GM12892 (cell line): Measurements from ENCODE around the gene CACNA1F.
A peak's percentile ranks its signal among the peaks of the same experiment; 100 is the strongest.

Experiments
- DNase-seq: peaks from one replicate; pipeline ENCODE4 v3.0.0; 2011; ENCODE audit not compliant: insufficient read length
- FAIRE-seq: peaks from 2 replicates; lab custom pipeline; 2011; peaks lifted over from hg19 to GRCh38; lab: Jason Lieb, UNC
- POLR2A ChIP-seq: IDR thresholded peaks from 2 replicates; pipeline ENCODE4 v1.6.1; 2011; ENCODE audit warnings: low read depth, low read length, control low read depth
- POLR2AphosphoS5 ChIP-seq: IDR thresholded peaks from 2 replicates; pipeline ENCODE4 v1.6.1; 2011; ENCODE audit warnings: low read depth, low read length, control low read depth
- TAF1 ChIP-seq: IDR thresholded peaks from 2 replicates; pipeline ENCODE4 v1.6.1; 2011; ENCODE audit warnings: low read depth, mild to moderate bottlenecking, control low read depth, low read length, borderline replicate concordance

Gene CACNA1F

DNA sequence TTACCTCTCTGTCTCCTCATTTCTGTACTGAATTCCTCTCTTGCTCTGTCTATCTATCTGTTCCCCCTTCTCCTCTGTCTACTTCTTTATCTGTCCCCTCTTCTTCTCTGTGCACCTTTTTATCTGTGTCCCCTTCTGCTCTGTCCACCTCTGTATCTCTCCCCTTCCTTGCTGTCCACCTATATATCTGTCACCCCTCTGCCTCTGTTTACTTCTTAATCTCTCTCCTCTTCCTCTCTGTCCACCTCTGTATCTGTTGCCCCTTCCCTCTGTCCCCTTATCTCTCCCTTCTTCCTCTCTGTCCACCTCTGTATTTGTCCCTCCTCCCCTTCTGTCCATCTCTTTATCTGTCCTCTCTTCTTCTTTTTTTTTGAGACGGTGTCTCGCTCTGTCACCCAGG lies 11.1 kb upstream of the CACNA1F start:
- FAIRE-seq, result no peak

DNA sequence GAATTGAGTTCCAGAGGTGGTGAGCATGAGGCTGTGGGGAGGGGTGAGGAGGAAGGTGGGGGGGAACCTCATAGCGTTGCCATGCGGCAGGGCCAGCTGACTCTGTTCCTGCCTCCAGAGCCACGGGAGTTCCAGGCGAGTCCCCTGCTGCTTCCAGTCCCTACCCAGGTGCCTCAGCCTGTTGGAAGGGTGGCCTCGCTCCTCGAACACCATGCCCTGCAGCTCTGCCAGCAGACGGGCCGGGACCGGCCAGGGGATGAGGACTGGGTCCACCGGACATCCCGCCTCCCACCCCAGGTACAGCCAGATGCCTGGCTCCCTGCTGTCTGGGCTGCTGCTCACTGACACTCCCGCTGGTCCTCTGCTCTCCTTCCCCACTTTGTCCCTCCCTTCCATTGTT lies 10.0 kb upstream of the CACNA1F start:
- TF ChIP-seq POLR2AphosphoS5 (no peak), POLR2A (no peak), TAF1 (no peak)
- DNase-seq, result no peak
- FAIRE-seq, result no peak

More for the DNA sequence above, 11.1 kb upstream of the CACNA1F start:
- TF ChIP-seq POLR2A, result no peak
- no peak for TF ChIP-seq TAF1
- no peak for TF ChIP-seq POLR2AphosphoS5
- DNase-seq, result no peak

DNA sequence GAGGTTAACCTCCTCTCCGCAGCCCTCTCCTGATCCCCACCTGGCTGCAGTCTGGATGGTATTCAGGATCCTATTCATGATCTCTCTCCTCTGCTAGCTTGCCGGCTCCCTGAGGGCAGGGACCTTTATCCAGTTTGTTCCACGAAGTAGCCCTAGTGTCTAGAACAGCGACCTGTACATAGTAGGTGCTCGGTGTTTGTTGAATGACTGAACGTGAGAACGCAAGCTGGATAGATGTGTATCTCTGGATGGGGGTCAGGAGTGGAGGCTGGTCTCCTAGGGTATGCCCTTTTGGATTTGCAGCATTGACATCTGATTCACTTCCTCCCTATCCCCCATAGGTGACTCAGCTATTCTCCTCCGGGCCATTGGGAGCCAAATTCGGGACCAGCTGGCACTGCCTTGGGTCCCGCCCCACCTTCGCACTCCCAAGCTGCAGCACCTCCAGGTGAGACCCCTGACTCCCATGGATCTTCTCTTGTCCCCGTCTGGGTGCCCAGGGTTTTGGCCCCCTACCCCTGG lies 9.5 kb upstream of the CACNA1F start:
- TF ChIP-seq POLR2AphosphoS5, result no peak
- no peak for TF ChIP-seq POLR2A
- no peak for TF ChIP-seq TAF1
- DNase-seq, result no peak

DNA sequence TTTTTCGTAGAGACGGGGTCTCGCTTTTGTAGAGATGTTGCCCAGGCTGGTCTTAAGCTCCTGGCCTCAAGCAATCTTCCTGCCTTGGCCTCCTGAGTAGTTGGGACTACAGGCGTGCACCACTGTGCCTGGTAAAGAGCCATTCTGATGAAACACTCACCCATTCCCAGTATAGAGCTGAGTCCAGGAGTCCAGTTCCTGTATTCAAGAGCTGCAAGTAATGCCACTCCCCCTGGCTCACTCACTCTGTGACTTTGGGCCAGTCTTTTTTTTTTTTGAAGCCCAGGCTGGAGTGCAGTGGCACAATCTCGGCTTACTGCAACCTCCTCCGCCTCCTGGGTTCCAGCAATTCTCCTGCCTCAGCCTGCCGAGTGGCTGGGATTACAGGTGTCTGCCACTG lies 5.6 kb upstream of the CACNA1F start:
- FAIRE-seq, result no peak
- no peak for TF ChIP-seq POLR2A
- no peak for TF ChIP-seq POLR2AphosphoS5
- no peak for DNase-seq

More for the DNA sequence above, 9.5 kb upstream of the CACNA1F start:
- FAIRE-seq, result no peak

DNA sequence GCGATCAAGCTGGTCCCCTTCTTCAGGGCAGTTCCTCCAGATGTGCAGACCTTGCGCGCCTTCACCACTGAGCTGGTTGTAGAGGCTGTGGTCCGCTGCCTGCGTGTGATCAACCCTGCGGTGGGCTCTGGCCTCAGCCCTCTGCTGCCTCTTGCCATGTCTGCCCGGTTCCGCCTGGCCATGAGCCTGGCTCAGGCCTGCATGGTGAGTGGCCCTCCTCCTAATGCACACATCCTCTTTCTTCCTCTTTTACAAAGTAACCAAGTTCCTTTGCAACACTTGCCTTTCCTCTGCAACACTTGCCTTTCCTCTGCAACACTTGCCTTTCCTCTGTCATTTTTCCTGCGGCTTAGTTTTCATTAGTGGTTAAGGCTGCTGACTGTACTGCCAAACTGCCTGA lies 3.9 kb upstream of the CACNA1F start:
- TF ChIP-seq POLR2AphosphoS5 (no peak), POLR2A (no peak), TAF1 (no peak)
- DNase-seq (no peak), FAIRE-seq (peak; percentile 17)

DNA sequence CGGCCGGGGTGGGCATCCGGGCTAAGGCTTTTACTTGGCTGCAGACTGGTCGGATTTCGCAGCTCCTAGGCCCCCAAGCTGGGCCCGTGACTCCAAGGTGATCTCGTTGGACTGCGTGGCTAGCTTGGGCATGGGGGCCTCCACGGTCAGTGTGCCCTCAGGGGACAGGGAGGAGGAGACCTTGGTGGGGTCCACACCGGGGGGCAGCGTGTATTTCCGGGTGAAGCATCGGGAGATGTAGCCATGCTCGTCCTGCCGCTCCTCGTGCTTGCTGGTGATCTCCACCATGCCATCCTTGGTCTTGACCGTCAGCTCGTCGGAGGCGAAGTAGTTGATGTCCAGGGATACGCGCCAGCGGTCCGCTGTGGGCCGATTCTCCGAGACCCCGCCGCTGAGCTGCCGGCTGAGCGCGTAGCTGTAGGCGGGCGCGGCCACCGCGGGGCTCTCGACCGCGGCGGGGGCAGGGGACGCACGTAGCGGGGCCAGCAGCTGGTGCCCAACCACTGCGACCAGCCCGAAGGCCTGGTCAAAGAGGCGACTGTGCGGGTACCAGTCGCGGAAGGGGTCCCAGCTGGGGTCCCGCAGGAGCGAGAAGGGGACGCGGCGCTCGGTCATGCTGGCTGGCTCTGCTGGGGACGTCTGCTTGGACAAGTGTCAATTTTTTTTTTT lies 881 bp upstream of the CACNA1F start:
- no peak for FAIRE-seq
- no peak for DNase-seq
- TF ChIP-seq POLR2AphosphoS5, result no peak
- no peak for TF ChIP-seq TAF1
- TF ChIP-seq POLR2A, result no peak

DNA sequence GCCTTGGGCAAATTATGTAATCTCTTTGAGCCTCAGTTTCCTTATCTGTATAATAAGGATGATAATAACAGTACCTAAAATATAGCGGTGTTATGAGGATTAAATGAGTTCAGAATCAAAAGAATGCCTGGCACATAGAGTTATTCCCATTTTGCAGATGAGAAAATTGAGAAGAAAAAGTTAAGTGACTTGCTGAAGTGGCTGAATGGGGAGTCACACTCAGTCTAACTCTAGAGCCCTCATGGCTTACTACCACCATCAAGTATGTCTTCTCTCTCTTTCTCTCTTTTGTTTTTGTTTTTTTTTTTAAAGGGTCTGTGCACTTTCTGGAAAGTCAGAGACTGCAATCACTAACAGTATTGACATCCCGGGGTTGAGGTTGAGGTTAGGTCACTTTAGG lies 615 bp downstream of the CACNA1F start:
- FAIRE-seq (no peak), DNase-seq (no peak)
- no peak for TF ChIP-seq TAF1
- no peak for TF ChIP-seq POLR2A
- no peak for TF ChIP-seq POLR2AphosphoS5

DNA sequence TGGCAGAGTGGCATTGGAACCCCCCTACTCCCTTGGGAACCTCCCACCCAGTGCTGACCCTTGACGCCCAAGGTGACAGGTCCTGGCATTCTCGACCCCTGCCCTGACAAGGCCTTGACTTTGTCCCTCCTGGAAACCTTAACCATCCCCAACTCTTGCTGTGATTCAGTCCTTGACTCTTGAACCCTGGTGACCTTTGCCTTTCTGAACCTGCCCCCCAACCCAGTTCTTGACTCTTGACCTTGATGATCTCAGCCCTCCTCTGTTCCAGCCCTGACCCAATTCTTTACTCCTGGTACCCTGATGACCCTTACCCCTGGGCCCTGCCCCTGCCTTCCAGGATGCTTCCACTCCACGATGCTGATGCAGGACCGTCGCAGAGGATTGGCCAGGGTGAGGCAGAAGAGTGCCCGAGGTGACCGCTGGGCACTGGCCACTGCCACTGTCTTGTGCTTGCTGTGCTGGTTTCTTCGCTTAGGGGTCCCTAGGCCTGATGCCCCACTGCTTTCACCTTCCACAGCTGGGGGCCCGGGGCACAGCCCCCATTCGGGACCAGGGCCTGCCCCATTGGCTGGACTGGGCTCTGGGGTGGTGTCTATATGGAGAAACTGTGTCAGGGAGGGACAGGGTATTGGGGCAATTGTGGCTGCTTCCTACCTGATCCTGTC lies 1.7 kb downstream of the CACNA1F start:
- TF ChIP-seq POLR2AphosphoS5, result no peak
- TF ChIP-seq TAF1, result no peak
- TF ChIP-seq POLR2A, result no peak
- FAIRE-seq, result peak; percentile 60
- DNase-seq, result no peak

DNA sequence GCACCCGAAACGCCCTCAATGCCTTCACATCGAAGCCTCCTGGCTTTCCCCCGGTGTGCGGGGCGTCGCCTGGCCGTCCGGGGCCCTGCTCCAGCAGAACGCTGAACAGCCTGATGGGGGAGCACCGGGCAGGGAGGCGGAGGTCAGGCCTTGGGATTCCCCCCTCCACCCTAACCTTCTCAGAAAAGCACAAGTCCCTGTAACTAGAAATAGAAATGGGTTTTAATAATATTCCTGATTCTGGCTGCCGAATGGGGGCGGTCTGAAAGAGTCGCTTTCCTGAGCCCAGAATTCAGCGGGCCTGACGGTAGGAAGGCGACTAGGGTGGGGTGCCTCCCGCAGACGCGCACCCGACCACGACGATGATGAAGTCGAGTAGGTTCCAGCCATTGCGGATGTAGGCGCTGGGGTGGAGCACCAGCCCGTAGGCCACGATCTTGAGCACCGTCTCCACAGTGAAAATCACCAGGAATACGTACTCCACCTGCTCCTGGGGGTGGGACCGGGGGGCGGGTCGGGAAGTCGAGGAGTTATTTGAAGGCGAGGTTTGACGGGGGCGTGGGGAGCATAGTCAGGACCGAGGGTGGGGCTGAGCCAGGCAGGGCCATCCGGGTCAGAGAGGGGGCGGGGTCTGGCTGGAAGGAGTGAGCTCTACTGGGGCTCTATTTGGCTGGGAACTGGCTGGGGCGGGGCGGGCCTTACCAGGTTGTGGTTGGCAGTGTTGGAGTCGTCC lies 2.5 kb downstream of the CACNA1F start:
- DNase-seq (peak; percentile 68), FAIRE-seq (no peak)
- no peak; the same call in 1 of the 2 replicates for TF ChIP-seq POLR2A
- no peak for TF ChIP-seq POLR2AphosphoS5

DNA sequence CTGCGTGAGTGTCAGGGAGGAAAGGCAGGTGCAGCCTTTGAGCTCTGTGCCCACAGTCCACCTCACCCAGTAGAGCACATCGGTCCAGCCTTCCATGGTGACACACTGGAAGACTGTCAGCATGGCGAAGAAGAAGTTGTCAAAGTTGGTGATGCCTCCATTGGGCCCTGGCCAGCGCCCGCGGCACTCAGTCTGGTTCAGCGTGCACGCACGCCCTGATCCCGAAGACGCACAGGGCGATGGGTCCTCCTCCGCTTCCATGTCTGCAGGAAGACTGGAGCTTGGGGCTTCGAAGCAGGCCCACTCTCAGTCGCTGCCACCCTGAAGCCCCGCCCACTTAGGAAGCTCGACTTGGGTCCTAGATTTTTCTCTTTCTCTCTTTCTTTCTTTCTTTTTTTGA lies 5.0 kb downstream of the CACNA1F start:
- FAIRE-seq, result no peak
- no peak for TF ChIP-seq POLR2AphosphoS5
- no peak for TF ChIP-seq TAF1
- TF ChIP-seq POLR2A, result no peak

DNA sequence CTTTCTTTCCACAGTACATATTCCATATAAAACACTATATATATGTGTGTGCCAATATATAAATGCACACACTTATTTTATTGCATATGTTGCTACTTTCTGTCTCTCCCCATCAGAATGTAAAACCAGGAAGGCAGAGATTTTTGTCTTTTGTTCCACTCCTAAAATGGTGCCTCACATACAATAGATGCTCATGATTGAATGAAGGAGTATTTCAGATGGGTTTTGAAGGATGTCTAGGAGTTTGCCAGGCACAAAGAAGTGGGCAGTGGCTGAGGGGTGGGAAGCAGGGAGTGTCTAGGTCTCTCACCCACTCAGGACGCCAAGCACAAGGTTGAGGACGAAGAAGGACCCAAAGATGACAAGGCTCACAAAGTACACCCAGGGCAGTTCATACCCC lies 5.4 kb downstream of the CACNA1F start:
- FAIRE-seq, result no peak
- no peak for DNase-seq
- no peak for TF ChIP-seq POLR2A
- TF ChIP-seq POLR2AphosphoS5, result no peak
- no peak for TF ChIP-seq TAF1

More for the DNA sequence above, 5.0 kb downstream of the CACNA1F start:
- no peak for DNase-seq

DNA sequence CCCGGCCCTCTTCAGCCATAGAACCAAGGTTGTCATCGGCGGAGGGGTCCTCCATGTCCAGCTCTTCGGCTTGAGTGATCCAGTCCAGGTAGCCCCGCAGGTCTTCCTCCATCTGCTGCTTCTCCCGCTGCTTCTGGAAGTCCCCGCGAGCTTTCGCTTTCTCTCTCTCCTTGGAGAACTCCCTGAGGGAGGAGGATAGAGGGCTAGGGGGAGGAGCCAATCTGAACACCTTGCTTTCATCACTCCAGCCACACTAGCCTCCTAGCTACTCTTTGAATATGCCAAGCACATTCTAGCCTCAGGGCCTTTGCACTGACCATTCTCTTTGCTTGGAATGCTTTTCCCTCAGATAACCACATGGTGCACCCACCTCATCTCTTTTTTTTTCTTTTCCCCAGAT lies 6.2 kb downstream of the CACNA1F start:
- no peak for TF ChIP-seq POLR2A
- TF ChIP-seq TAF1, result no peak
- TF ChIP-seq POLR2AphosphoS5, result no peak
- FAIRE-seq, result no peak
- DNase-seq, result no peak
